IPS-20b (cell line): ENCODE data around the gene SH3PXD2A.
"Not testable (repeated sequence)": the region's sequence is repeated elsewhere in the genome, so short reads cannot be mapped to it uniquely, and the experiment has no call there.

ENCODE experiments used
- H3K27ac ChIP-seq: one replicate; pipeline ENCODE4 v1.5.1; 2013; ENCODE audit warnings: low read length
- H3K27me3 ChIP-seq: 2 replicates; pipeline ENCODE4 v1.6.1; 2013; ENCODE audit warnings: mild to moderate bottlenecking, low read length, inconsistent platforms; ENCODE audit not compliant: insufficient read depth
- H3K36me3 ChIP-seq: 2 replicates; pipeline ENCODE4 v1.6.1; 2013; ENCODE audit warnings: low read depth, mild to moderate bottlenecking, inconsistent platforms, low read length, moderate library complexity; ENCODE audit not compliant: insufficient read depth
- H3K4me1 ChIP-seq: 2 replicates; pipeline ENCODE4 v1.6.1; 2013; ENCODE audit warnings: mild to moderate bottlenecking, control low read depth, inconsistent platforms, low read length, moderate library complexity; ENCODE audit not compliant: insufficient read depth
- H3K4me3 ChIP-seq: 2 replicates; pipeline ENCODE4 v1.5.1; 2013; ENCODE audit warnings: mild to moderate bottlenecking, low read length, inconsistent platforms
- H3K9ac ChIP-seq: 2 replicates; pipeline ENCODE4 v1.6.1; 2013; ENCODE audit warnings: low read depth, mild to moderate bottlenecking, inconsistent platforms, low read length, moderate library complexity
- H3K9me3 ChIP-seq: 2 replicates; pipeline ENCODE4 v1.6.1; 2013; ENCODE audit warnings: mild to moderate bottlenecking, low read depth, low read length, inconsistent platforms; ENCODE audit not compliant: insufficient read depth

SH3PXD2A gene

GRCh38 chr10:103606097-103606438, 249.3 kb downstream of the SH3PXD2A start:
- H3K9me3 ChIP-seq, H3K27me3 ChIP-seq, H3K36me3 ChIP-seq, H3K27ac ChIP-seq, H3K9ac ChIP-seq, H3K4me1 ChIP-seq, H3K4me3 ChIP-seq: not testable (repeated sequence)

GRCh38 chr10:103605359-103606096, 249.8 kb downstream of the SH3PXD2A start:
- Histone ChIP-seq H3K4me3 (no peak overlapping the region), H3K27ac (no peak overlapping the region), H3K4me1 (no peaks in the 10 kb centered on the region), H3K9me3 (peaks cover 5% of the 10 kb centered on the region; the same call in 1 of the 2 replicates), H3K9ac (no peak overlapping the region), H3K27me3 (no peaks in the 10 kb centered on the region), H3K36me3 (no peaks in the 10 kb centered on the region)

GRCh38 chr10:103603382-103603781, 252.0 kb downstream of the SH3PXD2A start:
- Histone ChIP-seq H3K4me1 (no peaks in the 10 kb centered on the region), H3K4me3 (no peak overlapping the region), H3K9me3 (peaks cover 5% of the 10 kb centered on the region; the same call in 1 of the 2 replicates), H3K9ac (no peak overlapping the region), H3K36me3 (no peaks in the 10 kb centered on the region), H3K27me3 (no peaks in the 10 kb centered on the region), H3K27ac (no peak overlapping the region)

- Histone ChIP-seq H3K9me3 (peaks cover 5% of the 10 kb centered on the region; the same call in 1 of the 2 replicates), H3K4me1 (no peaks in the 10 kb centered on the region), H3K9ac (no peak overlapping the region), H3K36me3 (no peaks in the 10 kb centered on the region), H3K27ac (no peak overlapping the region), H3K27me3 (no peaks in the 10 kb centered on the region), H3K4me3 (no peak overlapping the region)
Observed at GRCh38 chr10:103602852-103603155, 252.6 kb downstream of the SH3PXD2A start.

GRCh38 chr10:103602028-103602851, 253.1 kb downstream of the SH3PXD2A start:
- H3K4me3 ChIP-seq, result no peak overlapping the region
- no peak overlapping the region for H3K9ac ChIP-seq
- no peaks in the 10 kb centered on the region for H3K27me3 ChIP-seq
- no peaks in the 10 kb centered on the region for H3K4me1 ChIP-seq
- H3K36me3 ChIP-seq, result no peaks in the 10 kb centered on the region
- H3K27ac ChIP-seq, result no peak overlapping the region
- H3K9me3 ChIP-seq, result peaks cover 5% of the 10 kb centered on the region; the same call in 1 of the 2 replicates

- H3K4me3 ChIP-seq, result no peak overlapping the region
- no peak overlapping the region for H3K9ac ChIP-seq
- H3K27ac ChIP-seq, result no peak overlapping the region
- H3K9me3 ChIP-seq, result peaks cover 5% of the 10 kb centered on the region; the same call in 1 of the 2 replicates
- no peaks in the 10 kb centered on the region for H3K27me3 ChIP-seq
- no peaks in the 10 kb centered on the region for H3K36me3 ChIP-seq
- no peaks in the 10 kb centered on the region for H3K4me1 ChIP-seq
Observed at GRCh38 chr10:103600956-103601569, 254.3 kb downstream of the SH3PXD2A start.

GRCh38 chr10:103600325-103600724, 255.1 kb downstream of the SH3PXD2A start:
- no peaks in the 10 kb centered on the region for H3K27me3 ChIP-seq
- no peaks in the 10 kb centered on the region for H3K4me1 ChIP-seq
- no peak overlapping the region for H3K9ac ChIP-seq
- H3K4me3 ChIP-seq, result no peak overlapping the region
- no peaks in the 10 kb centered on the region for H3K36me3 ChIP-seq
- no peaks in the 10 kb centered on the region for H3K9me3 ChIP-seq
- no peak overlapping the region for H3K27ac ChIP-seq

- H3K4me1 ChIP-seq, result no peaks in the 10 kb centered on the region
- no peak overlapping the region for H3K4me3 ChIP-seq
- H3K27me3 ChIP-seq, result no peaks in the 10 kb centered on the region
- no peak overlapping the region for H3K27ac ChIP-seq
- no peak overlapping the region for H3K9ac ChIP-seq
- no peaks in the 10 kb centered on the region for H3K36me3 ChIP-seq
- no peaks in the 10 kb centered on the region for H3K9me3 ChIP-seq
Observed at GRCh38 chr10:103599907-103600306, 255.5 kb downstream of the SH3PXD2A start.

- no peaks in the 10 kb centered on the region for H3K36me3 ChIP-seq
- no peaks in the 10 kb centered on the region for H3K27me3 ChIP-seq
- H3K4me1 ChIP-seq, result no peaks in the 10 kb centered on the region
- H3K9ac ChIP-seq, result no peak overlapping the region
- H3K27ac ChIP-seq, result no peak overlapping the region
- no peaks in the 10 kb centered on the region for H3K9me3 ChIP-seq
- no peak overlapping the region for H3K4me3 ChIP-seq
Observed at GRCh38 chr10:103599211-103599610, 256.2 kb downstream of the SH3PXD2A start.

GRCh38 chr10:103598654-103599115, 256.7 kb downstream of the SH3PXD2A start:
- Histone ChIP-seq H3K4me1 (no peaks in the 10 kb centered on the region), H3K9me3 (no peaks in the 10 kb centered on the region), H3K27me3 (no peaks in the 10 kb centered on the region), H3K4me3 (no peak overlapping the region), H3K9ac (no peak overlapping the region), H3K36me3 (no peaks in the 10 kb centered on the region), H3K27ac (no peak overlapping the region)

GRCh38 chr10:103597003-103597402, 258.4 kb downstream of the SH3PXD2A start:
- H3K4me1 ChIP-seq, result no peaks in the 10 kb centered on the region
- no peak overlapping the region for H3K9ac ChIP-seq
- H3K36me3 ChIP-seq, result no peaks in the 10 kb centered on the region
- no peak overlapping the region for H3K4me3 ChIP-seq
- H3K27ac ChIP-seq, result no peak overlapping the region
- no peaks in the 10 kb centered on the region for H3K27me3 ChIP-seq
- no peaks in the 10 kb centered on the region for H3K9me3 ChIP-seq
